Measurements from ENCODE around the gene USHBP1. TPM values are rescaled to one million over a fixed set of nuclear protein-coding genes. Genes with fewer than 3 reads are reported as not detected.

USHBP1 gene, protein sequence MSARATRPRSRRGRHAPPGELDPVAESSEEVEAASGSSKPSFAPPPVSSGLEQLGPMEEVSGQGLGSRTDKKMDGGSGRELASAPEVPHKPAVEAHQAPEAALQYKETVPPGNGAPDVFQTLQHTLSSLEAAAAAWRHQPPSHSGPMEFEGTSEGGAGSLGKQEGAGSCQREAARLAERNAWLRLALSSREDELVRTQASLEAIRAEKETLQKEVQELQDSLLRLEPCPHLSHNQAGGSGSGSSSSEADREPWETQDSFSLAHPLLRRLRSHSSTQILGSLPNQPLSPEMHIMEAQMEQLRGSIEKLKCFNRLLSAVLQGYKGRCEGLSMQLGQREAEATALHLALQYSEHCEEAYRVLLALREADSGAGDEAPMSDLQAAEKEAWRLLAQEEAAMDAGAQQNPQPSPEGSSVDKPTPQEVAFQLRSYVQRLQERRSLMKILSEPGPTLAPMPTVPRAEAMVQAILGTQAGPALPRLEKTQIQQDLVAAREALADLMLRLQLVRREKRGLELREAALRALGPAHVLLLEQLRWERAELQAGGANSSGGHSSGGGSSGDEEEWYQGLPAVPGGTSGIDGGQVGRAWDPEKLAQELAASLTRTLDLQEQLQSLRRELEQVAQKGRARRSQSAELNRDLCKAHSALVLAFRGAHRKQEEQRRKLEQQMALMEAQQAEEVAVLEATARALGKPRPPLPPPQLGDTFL
- polyA plus RNA-seq, result not detected

DNA sequence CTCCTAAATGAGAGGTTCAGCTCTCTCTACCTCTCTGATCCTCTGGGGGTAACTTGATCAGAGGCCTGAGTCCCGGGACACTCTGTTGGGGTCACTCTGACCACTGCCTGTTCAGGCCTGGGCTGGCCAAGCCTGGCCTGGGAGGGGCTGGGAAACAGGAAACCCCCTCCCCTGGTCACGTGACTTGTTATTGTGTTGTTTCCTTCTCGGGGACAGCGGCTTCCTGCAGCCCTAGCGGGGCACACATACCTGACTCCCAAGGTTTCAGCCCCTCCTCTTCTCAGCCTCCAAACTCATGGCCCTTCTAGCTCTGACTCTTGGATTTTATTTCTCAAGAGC, at the start of gene USHBP1:
USHBP1 (minus strand) TSS at position 105 of the 339 bp plus-strand sequence. CDS start 446 bp downstream, outside the sequence.
- peaks cover 22 to 24% of the 10 kb centered on the region in 2 donors for H3K4me1 Mint-ChIP-seq
- no peak within 1 kb of the TSS for H3K4me3 Mint-ChIP-seq
- peaks cover 6 to 9% (median 7%) of the 10 kb centered on the region in 3 donors for H3K27me3 Mint-ChIP-seq (ENCODE audit: low read depth in 3 of 3)
- H3K27ac Mint-ChIP-seq, result no peak within 1 kb of the TSS
- DNase-seq, result no peak
- no peaks in the 10 kb centered on the region for H3K9me3 Mint-ChIP-seq
- no peaks in the 10 kb centered on the region for H3K36me3 Mint-ChIP-seq

DNA sequence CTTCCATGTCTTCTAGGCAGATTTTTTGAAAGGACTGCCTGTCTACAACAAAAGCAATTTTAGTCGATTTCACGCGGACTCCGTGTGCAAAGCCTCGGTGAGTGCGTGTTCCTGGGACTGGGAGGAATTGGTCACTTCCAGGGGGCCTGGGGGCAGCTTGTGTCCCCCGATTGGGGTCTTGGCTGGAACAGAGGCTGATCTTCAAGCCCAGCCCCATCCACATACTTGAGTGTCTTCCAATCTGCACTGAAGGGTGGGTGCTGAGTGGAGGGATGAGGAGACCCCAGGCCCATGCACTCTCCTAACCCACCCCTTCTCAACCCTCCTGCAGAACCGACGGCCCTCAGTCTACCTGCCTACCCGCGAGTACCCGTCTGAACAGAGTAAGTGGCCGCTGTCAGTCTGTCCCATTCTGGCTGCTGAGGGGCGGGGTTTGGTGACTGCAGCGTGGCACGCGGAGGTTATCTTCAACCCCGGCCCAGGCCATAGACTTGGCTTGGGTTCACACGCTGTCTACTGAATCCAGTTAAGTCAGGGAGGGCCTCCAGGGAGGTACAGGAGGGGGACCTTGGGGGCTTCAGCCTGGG, 49.6 kb upstream of the USHBP1 start:
- Mint-ChIP-seq H3K4me3 (no peak overlapping the region), H3K27me3 (ENCODE audit: low read depth in 3 of 3) (peaks cover 4 to 5% (median 4%) of the 10 kb centered on the region in 3 donors), H3K36me3 (no peaks in the 10 kb centered on the region), H3K4me1 (peaks cover 17 to 25% of the 10 kb centered on the region in 2 donors), H3K9me3 (no peaks in the 10 kb centered on the region), H3K27ac (no peak overlapping the region)
- DNase-seq, result no peak

DNA sequence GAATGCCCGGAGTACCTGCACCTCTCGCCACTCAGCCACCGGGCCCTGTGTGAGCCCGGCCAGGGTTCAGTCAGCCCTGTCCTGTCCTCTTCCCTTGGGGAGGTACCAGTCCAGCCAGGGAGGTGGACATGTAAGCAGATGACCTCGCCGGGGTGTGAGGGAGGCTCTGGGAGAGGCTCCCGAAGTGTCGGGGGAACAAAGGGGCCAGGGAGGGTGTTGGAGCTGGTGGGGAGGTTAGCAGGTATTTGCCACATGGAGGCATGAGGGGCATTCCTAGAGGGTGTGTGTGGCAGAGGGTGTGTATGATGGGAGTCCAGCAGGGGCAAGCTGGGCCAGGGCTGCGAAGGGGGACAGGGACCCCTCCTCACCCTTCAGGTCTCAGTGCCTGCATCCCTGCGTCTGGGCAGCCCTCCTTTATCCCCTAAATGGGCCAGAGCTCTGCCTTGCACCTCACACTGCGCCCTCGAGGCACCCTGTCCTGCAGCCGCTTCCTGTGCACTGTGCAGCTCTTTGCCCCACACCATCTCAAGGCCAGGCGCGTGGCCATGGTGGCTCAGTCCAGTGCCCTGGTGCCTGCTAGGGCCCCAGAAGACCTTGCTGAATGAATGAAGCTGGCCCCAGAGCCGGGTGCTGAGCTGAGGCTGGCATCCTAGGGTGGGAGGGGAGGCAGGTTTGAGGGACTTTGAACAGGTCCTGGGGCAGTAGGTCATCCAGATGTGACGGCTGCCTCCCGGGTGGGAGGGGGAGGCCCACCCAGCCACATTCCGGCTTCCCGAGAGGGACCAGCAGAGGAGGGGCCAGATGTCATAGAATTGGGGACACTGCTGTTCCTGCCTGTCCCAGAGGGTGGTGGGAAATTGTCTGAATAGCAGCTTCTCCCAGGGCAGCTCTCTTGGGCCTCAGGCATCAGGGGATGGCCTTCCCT, 47.9 kb upstream of the USHBP1 start:
- peaks cover 28 to 32% of the 10 kb centered on the region in 2 donors for H3K4me1 Mint-ChIP-seq
- no peaks in the 10 kb centered on the region for H3K9me3 Mint-ChIP-seq
- DNase-seq, result no peak
- no peak overlapping the region for H3K27ac Mint-ChIP-seq
- peaks cover 5 to 9% (median 6%) of the 10 kb centered on the region in 3 donors for H3K27me3 Mint-ChIP-seq (ENCODE audit: low read depth in 3 of 3)
- no peak overlapping the region for H3K4me3 Mint-ChIP-seq
- no peaks in the 10 kb centered on the region for H3K36me3 Mint-ChIP-seq

DNA sequence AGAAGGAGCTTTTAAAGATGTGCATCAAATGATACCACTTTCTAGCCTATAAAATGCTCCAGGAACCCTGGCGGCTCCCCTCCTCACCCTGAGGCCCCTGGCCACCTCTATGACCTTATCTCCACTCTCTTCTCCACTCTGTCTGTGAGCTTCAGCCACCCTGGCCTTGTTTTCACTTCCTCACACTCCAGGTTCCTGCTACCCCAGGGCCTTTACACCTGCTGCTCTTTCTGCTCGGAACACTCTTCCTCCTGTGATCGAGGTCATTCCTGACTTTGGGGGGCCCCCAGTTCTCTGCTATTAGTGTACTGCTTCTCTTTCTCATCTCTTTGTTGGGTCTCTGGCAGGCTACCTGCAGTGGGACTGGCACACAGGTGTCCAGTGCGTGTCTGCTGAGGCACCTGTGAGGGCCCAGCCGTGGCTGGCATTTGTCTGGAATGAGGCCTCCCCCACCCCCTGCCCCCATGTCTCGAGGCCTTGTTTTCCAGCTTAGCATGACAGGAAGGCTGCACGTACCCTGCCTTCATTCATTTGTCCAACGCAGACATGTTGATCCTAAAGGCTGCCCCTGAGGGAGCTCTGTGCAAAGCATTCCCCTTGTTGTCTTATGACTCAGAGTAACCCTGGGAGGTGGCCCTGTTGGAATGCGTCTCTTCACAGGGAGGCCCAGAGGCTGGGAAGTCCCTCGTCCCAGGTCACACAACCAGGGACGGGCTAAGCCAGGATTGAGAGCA, 47.1 kb upstream of the USHBP1 start:
- H3K9me3 Mint-ChIP-seq, result no peaks in the 10 kb centered on the region
- peak overlapping the region in 4 of 6 donors; percentile 40 to 80 (median 44) for H3K27ac Mint-ChIP-seq
- no peaks in the 10 kb centered on the region for H3K36me3 Mint-ChIP-seq
- peak overlapping the region; percentile 14 to 61 (median 46) for H3K4me3 Mint-ChIP-seq
- H3K27me3 Mint-ChIP-seq (ENCODE audit: low read depth in 3 of 3), result peaks cover 5 to 9% (median 6%) of the 10 kb centered on the region in 3 donors
- DNase-seq, result no peak
- peaks cover 30 to 34% of the 10 kb centered on the region in 2 donors for H3K4me1 Mint-ChIP-seq

DNA sequence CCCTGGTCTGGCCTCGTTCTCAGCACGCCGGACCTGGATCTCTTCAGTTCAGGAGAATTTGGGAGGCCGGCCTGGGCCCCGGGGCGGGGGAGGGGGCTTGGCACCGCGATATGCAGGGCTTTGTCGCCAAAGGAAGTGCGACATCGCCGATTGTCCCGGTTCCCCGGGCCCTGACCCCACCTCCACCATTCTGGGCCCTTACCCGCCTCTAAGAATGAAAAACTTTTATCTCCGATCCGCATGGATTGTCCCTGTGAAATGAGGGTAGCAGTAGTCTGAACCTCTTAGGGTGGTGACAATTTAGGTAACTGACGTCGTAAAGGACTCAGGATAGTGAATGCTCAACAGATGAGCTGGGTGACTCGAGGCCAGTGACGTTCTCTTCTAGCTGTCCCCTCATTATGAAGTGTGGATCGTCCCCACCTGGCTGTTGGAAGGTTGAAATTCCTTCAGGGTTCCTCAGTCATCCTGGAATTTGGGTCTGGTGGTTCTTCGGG, 45.5 kb upstream of the USHBP1 start:
- no peaks in the 10 kb centered on the region for H3K9me3 Mint-ChIP-seq
- H3K27ac Mint-ChIP-seq, result peak overlapping the region; percentile 85 to 97 (median 94)
- peak overlapping the region; percentile 88 to 99 (median 95) for H3K4me3 Mint-ChIP-seq
- H3K4me1 Mint-ChIP-seq, result peaks cover 44 to 45% of the 10 kb centered on the region in 2 donors
- H3K36me3 Mint-ChIP-seq, result no peaks in the 10 kb centered on the region
- peaks cover 6 to 10% (median 9%) of the 10 kb centered on the region in 3 donors for H3K27me3 Mint-ChIP-seq (ENCODE audit: low read depth in 3 of 3)
- no peak for DNase-seq

DNA sequence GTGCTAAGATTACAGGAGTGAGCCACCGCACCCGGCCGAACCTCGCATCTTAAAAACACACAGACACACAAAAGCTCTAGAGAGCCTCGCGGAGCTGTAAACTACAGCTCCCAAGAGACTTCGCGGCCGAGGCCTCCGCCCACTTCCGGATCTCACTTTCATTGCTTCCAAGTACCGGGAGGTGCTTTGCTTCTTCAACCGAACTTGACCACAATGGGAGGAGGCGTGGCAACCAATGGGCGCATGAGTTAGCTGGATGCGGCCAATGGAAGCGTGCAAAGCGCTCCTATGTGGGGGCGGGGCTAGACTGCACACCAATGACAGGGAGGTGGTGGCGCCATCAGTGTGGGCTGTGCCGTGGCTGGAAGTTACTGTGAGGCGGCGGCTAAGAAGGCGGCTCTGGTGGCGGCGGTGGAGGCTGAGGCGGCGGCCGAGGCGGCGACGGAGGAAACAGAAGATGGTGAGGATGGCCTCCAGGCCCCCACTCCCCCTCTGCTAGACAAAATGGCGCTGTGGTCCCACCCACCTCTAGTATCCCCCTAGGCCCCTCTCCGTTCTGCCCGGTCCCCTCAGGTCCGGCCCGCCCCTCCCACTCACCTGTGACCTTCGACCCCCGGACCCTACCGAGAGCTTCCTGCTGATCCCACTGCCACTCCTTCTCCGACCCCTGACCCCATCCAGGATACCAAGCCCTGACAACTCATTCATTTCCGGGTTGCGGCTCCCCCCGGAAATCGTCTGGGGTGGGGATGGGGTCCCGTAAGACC, 44.8 kb upstream of the USHBP1 start, which contains the start of gene DDA1:
DDA1 (plus strand) TSS at position 366 of the 767 bp plus-strand sequence; CDS start at position 458, 92 bp downstream.
- H3K4me3 Mint-ChIP-seq, result peak within 1 kb of the TSS; percentile 88 to 99 (median 95)
- peak; percentile 99 for DNase-seq
- peaks cover 50 to 51% of the 10 kb centered on the region in 2 donors for H3K4me1 Mint-ChIP-seq
- no peaks in the 10 kb centered on the region for H3K36me3 Mint-ChIP-seq
- H3K9me3 Mint-ChIP-seq, result no peaks in the 10 kb centered on the region
- peak within 1 kb of the TSS; percentile 85 to 97 (median 94) for H3K27ac Mint-ChIP-seq
- peaks cover 6 to 11% (median 9%) of the 10 kb centered on the region in 3 donors for H3K27me3 Mint-ChIP-seq (ENCODE audit: low read depth in 3 of 3)

DNA sequence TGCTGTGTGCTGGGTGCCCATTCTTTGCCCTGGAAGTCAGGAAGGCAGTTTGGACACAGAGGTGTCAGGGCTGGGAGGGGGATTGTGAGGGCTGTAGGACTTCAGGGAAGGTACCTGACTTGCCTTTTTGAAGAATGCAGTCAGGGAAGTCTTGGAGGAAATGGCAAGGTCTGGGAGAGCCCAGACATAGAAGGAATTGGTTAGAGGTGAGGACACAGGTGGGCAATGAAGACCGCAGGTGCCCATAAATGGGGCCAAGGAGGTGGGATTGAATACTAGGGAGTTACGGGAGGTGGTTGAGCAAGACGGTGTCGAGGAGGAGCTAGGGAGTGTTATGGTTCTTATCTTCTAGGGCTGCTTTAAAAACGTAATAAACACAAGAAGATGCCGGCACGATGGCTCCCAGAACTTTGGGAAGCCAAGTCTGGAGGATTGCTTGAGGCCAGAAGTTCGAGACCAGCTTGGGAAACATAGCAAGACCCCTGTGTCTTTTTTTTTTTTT, 43.4 kb upstream of the USHBP1 start:
- H3K4me1 Mint-ChIP-seq, result peaks cover 59 to 63% of the 10 kb centered on the region in 2 donors
- H3K27ac Mint-ChIP-seq, result peak overlapping the region in 4 of 6 donors; percentile 32 to 85 (median 68)
- no peak for DNase-seq
- H3K4me3 Mint-ChIP-seq, result peak overlapping the region; percentile 21 to 71 (median 64)
- peaks cover 6 to 11% (median 9%) of the 10 kb centered on the region in 3 donors for H3K27me3 Mint-ChIP-seq (ENCODE audit: low read depth in 3 of 3)
- no peaks in the 10 kb centered on the region for H3K9me3 Mint-ChIP-seq
- no peaks in the 10 kb centered on the region for H3K36me3 Mint-ChIP-seq

DNA sequence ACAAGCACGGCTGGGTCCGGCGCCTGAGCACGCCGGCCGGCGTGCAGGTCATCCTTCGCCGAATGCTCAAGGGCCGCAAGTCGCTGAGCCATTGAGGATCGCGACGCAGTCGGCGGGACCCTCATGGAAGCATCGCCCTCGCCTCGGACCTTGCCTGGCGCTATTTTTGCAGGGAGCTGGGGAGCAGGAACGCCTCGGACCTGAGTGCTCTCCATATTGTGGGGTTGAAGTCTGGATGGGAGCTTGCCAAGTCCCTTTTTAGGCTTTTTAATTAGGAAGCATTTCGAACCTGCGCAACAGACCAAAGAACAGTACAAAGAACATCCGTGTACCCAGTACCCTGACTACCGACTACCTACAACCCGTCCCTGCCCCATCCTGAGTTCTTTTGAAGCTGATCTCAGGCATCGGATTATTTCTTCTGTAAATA, 41.8 kb upstream of the USHBP1 start:
- Mint-ChIP-seq H3K9me3 (no peaks in the 10 kb centered on the region), H3K27ac (peak overlapping the region; percentile 56 to 89 (median 84)), H3K4me3 (peak overlapping the region; percentile 88 to 92 (median 88)), H3K36me3 (no peaks in the 10 kb centered on the region), H3K27me3 (ENCODE audit: low read depth in 3 of 3) (peaks cover 6 to 11% (median 9%) of the 10 kb centered on the region in 3 donors), H3K4me1 (peaks cover 62 to 63% of the 10 kb centered on the region in 2 donors)
- DNase-seq, result no peak

DNA sequence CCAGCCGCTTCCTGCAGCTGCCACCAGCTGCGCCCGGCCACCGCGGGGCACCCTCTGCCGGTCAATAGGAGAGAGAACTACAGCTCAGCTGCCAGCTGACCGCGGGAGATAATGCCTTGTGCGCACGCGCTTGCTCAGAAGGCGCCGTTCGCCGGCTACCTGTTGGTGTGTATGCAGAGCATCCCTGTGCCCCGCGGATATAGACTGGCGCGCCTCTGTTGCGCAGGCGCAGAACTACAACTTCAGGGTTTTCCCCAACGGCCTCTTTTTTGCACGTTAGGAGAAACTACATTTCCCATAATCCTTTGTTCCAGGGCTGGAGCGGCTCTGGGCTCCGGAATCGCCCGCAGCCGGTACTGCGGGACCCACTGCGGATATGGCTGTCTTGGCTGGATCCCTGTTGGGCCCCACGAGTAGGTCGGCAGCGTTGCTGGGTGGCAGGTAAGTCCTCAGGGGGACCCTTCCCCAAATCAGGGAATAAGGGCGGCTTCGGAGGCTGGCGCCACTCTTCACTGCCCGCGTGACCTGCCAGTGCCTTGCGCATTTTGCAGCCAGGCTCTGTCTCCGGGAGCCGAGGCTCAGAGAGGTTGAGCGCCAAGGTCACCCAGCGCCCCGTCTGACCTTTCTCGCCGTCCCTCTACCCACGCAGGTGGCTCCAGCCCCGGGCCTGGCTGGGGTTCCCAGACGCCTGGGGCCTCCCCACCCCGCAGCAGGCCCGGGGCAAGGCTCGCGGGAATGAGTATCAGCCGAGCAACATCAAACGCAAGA, 41.2 kb upstream of the USHBP1 start, which contains the start of gene MRPL34:
MRPL34 (plus strand) TSS at position 356 of the 768 bp plus-strand sequence; CDS start at position 377, 21 bp downstream.
- Mint-ChIP-seq H3K36me3 (no peaks in the 10 kb centered on the region), H3K4me1 (peaks cover 60% of the 10 kb centered on the region in 2 donors), H3K27ac (peak within 1 kb of the TSS; percentile 82 to 93 (median 90)), H3K9me3 (no peaks in the 10 kb centered on the region), H3K27me3 (ENCODE audit: low read depth in 3 of 3) (peaks cover 6 to 11% (median 9%) of the 10 kb centered on the region in 3 donors), H3K4me3 (peak within 1 kb of the TSS; percentile 88 to 92 (median 88))
- peak; percentile 96 to 97 (median 96) for DNase-seq

DNA sequence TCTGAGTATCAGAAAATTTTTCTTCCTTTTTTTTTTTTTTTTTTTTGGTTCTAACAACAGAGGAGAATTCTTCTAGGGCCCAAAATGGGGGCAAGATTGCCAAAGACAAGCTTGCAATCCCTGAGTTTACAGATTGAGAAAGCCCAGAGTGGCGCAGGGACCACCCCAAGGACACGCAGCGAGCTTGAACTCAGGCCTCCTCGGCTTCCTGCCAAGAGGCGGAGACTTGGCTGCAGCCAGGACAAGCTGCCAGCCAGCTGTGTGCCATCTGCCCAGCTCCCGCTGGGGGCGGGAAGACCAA, 40.6 kb upstream of the USHBP1 start:
- Mint-ChIP-seq H3K4me3 (peak overlapping the region; percentile 88 to 92 (median 88)), H3K27me3 (ENCODE audit: low read depth in 3 of 3) (peaks cover 6 to 11% (median 9%) of the 10 kb centered on the region in 3 donors), H3K9me3 (no peaks in the 10 kb centered on the region), H3K36me3 (no peaks in the 10 kb centered on the region), H3K4me1 (peaks cover 55% of the 10 kb centered on the region in 2 donors), H3K27ac (peak overlapping the region; percentile 82 to 93 (median 90))
- DNase-seq, result no peak

All from immature natural killer cell (primary cell).